ENCODE measurements around the gene PRPF39.

GRCh38 chr14:45089813-45090212, 5.9 kb downstream of the PRPF39 start:
- no peak for TF ChIP-seq CTCF (IDR thresholded peaks at IDR 0.05)
- TF ChIP-seq POLR2AphosphoS5 (IDR thresholded peaks at IDR 0.05), result no peak
- TF ChIP-seq POLR2A (IDR thresholded peaks at IDR 0.05), result no peak

All from gastroesophageal sphincter (tissue), 3 donors.